Fibroblast of pulmonary artery (primary cell): ENCODE data around the gene ASTN1.

ENCODE experiments used
- DNase-seq: peaks from one replicate; pipeline ENCODE4 v3.0.0-alpha.2; 2010; ENCODE audit warnings: low read depth
- H3K4me3 ChIP-seq: replicated peaks from 2 replicates; pipeline ENCODE4 v1.5.1; 2011; ENCODE audit warnings: low read depth, mild to moderate bottlenecking, control low read depth, low read length, moderate library complexity
- TF ChIP-seq, protein P1 (sequence below): IDR thresholded peaks from 2 replicates; pipeline ENCODE4 v1.5.1; 2011; ENCODE audit warnings: mild to moderate bottlenecking, control low read depth, low read length, inconsistent platforms; ENCODE audit errors: missing control alignments

The ASTN1 gene

DNA sequence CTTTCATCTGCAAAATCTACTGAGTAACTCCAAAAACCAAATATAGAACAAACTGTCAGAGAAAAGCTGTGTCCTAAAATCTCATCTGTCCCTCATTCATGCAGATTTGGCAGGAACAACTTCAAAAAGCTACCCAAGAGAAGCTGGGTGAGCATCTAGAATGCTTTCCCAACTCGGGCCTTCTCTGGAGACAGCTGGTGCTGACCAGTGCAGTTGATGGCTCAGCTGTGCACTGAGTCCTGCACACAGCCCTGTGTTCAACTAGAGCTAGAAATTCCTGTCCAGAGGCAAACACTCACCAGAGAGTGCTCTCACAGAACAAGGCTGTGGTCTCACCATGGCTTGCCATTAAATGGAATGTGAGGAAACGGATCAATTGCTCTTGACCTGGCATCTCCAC is 202.8 kb downstream of the ASTN1 start:
- H3K4me3 ChIP-seq: no peak overlapping the region
- TF ChIP-seq, protein P1, sequence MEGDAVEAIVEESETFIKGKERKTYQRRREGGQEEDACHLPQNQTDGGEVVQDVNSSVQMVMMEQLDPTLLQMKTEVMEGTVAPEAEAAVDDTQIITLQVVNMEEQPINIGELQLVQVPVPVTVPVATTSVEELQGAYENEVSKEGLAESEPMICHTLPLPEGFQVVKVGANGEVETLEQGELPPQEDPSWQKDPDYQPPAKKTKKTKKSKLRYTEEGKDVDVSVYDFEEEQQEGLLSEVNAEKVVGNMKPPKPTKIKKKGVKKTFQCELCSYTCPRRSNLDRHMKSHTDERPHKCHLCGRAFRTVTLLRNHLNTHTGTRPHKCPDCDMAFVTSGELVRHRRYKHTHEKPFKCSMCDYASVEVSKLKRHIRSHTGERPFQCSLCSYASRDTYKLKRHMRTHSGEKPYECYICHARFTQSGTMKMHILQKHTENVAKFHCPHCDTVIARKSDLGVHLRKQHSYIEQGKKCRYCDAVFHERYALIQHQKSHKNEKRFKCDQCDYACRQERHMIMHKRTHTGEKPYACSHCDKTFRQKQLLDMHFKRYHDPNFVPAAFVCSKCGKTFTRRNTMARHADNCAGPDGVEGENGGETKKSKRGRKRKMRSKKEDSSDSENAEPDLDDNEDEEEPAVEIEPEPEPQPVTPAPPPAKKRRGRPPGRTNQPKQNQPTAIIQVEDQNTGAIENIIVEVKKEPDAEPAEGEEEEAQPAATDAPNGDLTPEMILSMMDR: no peak
- no peak for DNase-seq

DNA sequence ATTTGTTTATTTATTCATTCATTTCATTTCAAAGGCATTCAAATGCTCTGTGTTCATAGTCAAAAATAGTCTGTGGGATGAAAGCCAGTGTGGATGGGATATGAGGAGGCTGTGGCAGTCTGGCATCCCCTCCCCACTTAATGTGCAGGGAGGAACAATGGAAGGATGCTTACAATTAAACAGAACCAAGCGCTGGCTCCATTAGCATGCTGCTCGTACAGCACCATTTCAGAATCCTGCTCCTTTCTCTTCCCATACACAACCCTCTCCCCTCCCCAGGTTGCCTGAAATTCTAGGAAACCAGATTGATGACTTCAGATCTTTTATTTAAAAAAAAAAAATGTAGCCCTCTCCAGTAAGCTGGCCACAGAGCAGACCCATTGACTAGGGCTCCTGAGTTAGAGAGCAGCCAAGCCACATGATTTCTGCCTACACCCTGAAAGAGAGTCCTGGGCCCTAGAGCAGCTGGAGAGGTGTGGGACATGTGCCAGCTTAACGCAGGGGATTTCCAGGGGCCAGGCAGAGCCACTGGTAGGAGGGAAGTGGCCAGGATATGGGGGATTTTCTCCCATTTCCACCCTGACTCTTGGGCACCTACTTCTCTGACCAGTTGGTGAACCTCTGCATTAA is 205.2 kb downstream of the ASTN1 start:
- DNase-seq: no peak
- H3K4me3 ChIP-seq: no peak overlapping the region

DNA sequence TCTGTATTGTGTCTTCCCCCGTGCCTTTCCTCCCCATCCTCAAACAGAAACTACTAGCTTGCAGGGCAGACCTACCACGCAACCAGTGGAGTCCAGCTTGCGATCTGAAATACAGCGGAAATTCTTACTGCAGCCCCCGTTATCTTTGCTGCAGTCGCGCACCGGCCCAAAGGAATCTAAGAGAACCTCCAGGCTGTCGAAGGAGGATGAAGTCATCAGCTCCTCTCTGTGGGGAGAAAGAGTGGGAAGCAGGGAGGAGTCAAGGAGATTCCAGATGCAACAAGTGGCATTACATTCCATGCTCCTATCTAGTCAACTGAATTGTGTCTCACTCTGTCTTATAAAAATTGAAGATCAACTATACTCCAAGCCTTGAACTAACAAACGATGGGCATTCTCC is 206.9 kb downstream of the ASTN1 start:
- TF ChIP-seq, protein P1: no peak
- DNase-seq: no peak

More for the DNA sequence above, 205.2 kb downstream of the ASTN1 start:
- TF ChIP-seq, protein P1: no peak

DNA sequence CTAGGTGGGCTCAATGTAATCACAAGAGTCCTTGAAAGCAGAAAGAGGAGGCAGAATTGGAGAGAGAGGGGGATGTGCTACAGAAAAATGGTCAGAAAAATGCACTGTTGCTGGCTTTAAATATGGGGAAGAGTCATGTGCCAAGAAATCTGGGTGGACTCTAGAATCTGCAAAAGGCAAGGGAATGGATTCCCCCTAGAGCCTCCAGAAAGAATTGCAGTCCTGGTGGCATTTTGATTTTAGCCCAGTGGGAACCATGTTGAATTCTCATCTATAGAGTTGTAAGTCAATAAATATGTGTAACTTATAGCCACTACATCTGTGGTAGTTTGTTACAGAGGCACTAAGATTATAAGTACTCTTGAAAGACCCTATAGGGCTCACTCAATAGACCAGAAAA is 210.3 kb downstream of the ASTN1 start:
- H3K4me3 ChIP-seq: no peak overlapping the region
- TF ChIP-seq, protein P1: peak; percentile 11
- peak; percentile 4 for DNase-seq

More for the DNA sequence above, 206.9 kb downstream of the ASTN1 start:
- no peak overlapping the region for H3K4me3 ChIP-seq

DNA sequence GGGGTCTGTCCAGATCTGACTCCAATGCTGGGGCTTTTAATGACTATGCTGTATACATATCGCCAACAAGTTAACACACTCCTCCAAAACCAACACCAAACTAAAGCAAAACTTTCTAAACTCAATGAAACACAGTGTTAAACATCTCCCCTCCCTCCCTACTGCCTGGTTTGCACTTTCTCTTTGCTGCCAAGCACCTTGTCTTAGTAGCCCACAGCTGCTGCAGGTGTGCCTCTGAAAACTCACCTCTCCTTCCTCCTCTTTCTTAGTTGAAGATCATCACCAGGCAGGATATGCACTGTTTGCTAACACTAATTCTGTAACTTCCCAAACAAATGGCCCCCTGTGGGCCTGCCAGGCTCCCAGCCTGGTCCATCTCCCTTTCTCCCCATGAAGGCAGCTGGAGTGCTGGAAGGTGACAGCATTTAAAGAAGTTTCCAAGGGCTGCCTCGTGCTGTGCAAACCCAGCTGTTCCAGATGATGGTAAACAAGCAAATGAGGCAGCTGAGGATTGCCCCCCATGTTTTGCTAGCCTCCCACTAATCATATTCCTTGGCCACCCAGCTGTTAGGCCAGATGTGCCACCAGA is 213.7 kb downstream of the ASTN1 start:
- H3K4me3 ChIP-seq: no peak overlapping the region
- no peak for DNase-seq
- TF ChIP-seq, protein P1: no peak

DNA sequence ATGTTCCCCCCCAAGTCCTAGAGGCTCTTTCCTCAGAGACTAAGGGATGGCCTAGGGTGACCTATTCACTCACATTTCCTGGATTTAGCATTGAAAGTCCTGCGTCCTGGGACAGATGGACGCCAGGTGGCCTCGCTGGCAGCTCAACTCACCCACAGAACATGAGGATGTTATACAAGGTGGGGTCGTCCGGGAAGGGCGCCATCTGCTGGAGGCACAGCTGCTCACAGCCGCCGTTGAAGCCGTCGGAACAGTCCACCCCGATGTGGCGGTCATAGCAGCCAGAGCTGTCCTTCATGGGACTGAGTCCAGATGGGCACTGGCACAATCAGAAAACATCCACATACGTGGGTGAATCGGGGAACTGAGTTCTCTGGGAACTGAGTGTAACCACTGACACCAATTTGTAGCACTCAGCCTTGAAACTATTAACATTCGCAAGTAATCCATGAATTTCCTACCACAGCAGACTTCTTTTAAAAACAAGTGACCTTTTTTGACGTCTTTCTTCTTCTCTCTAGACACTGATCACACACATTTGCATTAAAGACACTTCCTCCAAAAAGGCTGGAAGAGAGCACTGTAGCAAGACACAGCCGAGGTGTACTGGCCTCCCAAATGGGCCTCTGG is 215.4 kb downstream of the ASTN1 start:
- no peak overlapping the region for H3K4me3 ChIP-seq
- TF ChIP-seq, protein P1: peak; percentile 52
- DNase-seq: peak; percentile 46
